GM12872 (cell line): ENCODE measurements around the gene PAK2.

Experiments used
- CTCF ChIP-seq: IDR thresholded peaks from 3 replicates; pipeline ENCODE4 v1.5.1; 2011; ENCODE audit warnings: low read depth, mild to moderate bottlenecking, low read length, moderate library complexity; ENCODE audit not compliant: insufficient read depth

The PAK2 gene

GRCh38 chr3:196699749-196700148 lies 39.9 kb upstream of the PAK2 start:
- TF ChIP-seq CTCF: no peak

GRCh38 chr3:196700801-196701200 lies 38.9 kb upstream of the PAK2 start:
- no peak for TF ChIP-seq CTCF

- no peak for TF ChIP-seq CTCF
Measured at GRCh38 chr3:196706327-196706726, 33.3 kb upstream of the PAK2 start.

GRCh38 chr3:196706731-196707130 lies 32.9 kb upstream of the PAK2 start:
- no peak for TF ChIP-seq CTCF

- TF ChIP-seq CTCF: no peak
Measured at GRCh38 chr3:196707566-196707965, 32.1 kb upstream of the PAK2 start.

GRCh38 chr3:196708467-196708866 lies 31.2 kb upstream of the PAK2 start:
- no peak for TF ChIP-seq CTCF

- no peak for TF ChIP-seq CTCF
Measured at GRCh38 chr3:196711838-196712513, 27.7 kb upstream of the PAK2 start, which contains the start of the genes CEP19 and PIGX. CEP19 (minus strand) TSS chr3:196712250; CDS start chr3:196708657, 3,593 bp downstream. PIGX (plus strand) TSS chr3:196712377.
